Mammary epithelial cell (primary cell): Measurements from ENCODE around the gene ELFN1.
"Not testable (repeated sequence)": the region's sequence is repeated elsewhere in the genome, so short reads cannot be mapped to it uniquely, and the experiment has no call there.

Experiments used
- CTCF ChIP-seq, 2 donors: IDR thresholded peaks in 1 of 2; conservative IDR thresholded peaks in 1 of 2; 2 replicates each; pipeline ENCODE4 v1.5.1; 2011 to 2012; ENCODE audit warnings: inconsistent platforms in 2 of 2, low read length in 2 of 2, mild to moderate bottlenecking in 2 of 2, control low read depth in 1 of 2, low read depth in 1 of 2; ENCODE audit not compliant: insufficient read depth in 1 of 2; ENCODE audit errors: extremely low read depth in 1 of 2
- EZH2 ChIP-seq: IDR thresholded peaks from 2 replicates; pipeline ENCODE4 v1.6.1; 2012; ENCODE audit warnings: low read length, inconsistent platforms, borderline replicate concordance

GRCh38 chr7:1719256-1719655 lies 49.2 kb downstream of the ELFN1 start:
- TF ChIP-seq CTCF (conservative IDR thresholded peaks at IDR 0.05 in 1 of 2, IDR thresholded peaks at IDR 0.05 in 1 of 2; ENCODE audit: extremely low read depth in 1 of 2, insufficient read depth in 1 of 2, low read depth in 1 of 2, low read length in 2 of 2); EZH2: not testable (repeated sequence)
